ENCODE results near the gene YTHDF1. TPM values are rescaled to one million over a fixed set of nuclear protein-coding genes. Genes with fewer than 3 reads are reported as not detected.
A peak's percentile ranks its signal among the peaks of the same experiment; 100 is the strongest.

Gene YTHDF1
- total and polyA plus RNA-seq, 2 donors (not counting 1 experiment from before 2014, with no cell fraction given), result 25.3 to 40.5 TPM

GRCh38 chr20:63175038-63175895 lies 40.7 kb downstream of the YTHDF1 start:
- ChIA-PET POLR2A (no interaction called here), CTCF (no interaction called here)
- H3K4me3 ChIP-seq (ENCODE audit: control extremely low read depth in 1 of 5, extremely low read depth in 1 of 5, insufficient read depth in 1 of 5, low read depth in 2 of 5, low read length in 4 of 5), result no peak overlapping the region
- Mint-ChIP-seq H3K27ac (no peak overlapping the region), H3K4me1 (peaks cover 14% of the 10 kb centered on the region), H3K9me3 (ENCODE audit: insufficient read depth) (no peaks in the 10 kb centered on the region), H3K27me3 (peaks cover 25% of the 10 kb centered on the region), H3K4me3 (no peak overlapping the region)
- peaks cover 0 to 9% (median 0%) of the 10 kb centered on the region in 3 donors for H3K9me3 ChIP-seq (ENCODE audit: control extremely low read depth in 1 of 3, control insufficient read depth in 2 of 3, insufficient read depth in 1 of 3, low read length in 2 of 3)
- H3K27ac ChIP-seq (ENCODE audit: low read length in 2 of 2), result no peak overlapping the region
- WGBS (ENCODE audit: insufficient coverage), result 5% methylated on average over 59 of the region's 77 CpGs
- H3K4me2 ChIP-seq (replicated peaks; ENCODE audit: low read depth, low read length, poor library complexity, severe bottlenecking), result peak overlapping the region; percentile 53
- intact Hi-C loops (cut with micrococcal nuclease), result no loop called here
- peaks cover 25 to 48% of the 10 kb centered on the region in 2 donors for H3K4me1 ChIP-seq (ENCODE audit: control insufficient read depth in 2 of 2, insufficient read depth in 2 of 2, low read length in 2 of 2)
- H3K27me3 ChIP-seq (replicated peaks in 1 of 4; ENCODE audit: control extremely low read depth in 1 of 4, control insufficient read depth in 3 of 4, insufficient read depth in 4 of 4, low read length in 3 of 4), result peaks cover 0 to 67% (median 30%) of the 10 kb centered on the region in 4 experiments
- H3K79me2 ChIP-seq (ENCODE audit: control insufficient read depth, insufficient read depth, low read length), result no peaks in the 10 kb centered on the region
- TF ChIP-seq EZH2 (IDR thresholded peaks at IDR 0.05; ENCODE audit: borderline replicate concordance, insufficient read depth, low read depth, low read length, poor library complexity, severe bottlenecking) (no peak), CTCF (IDR thresholded peaks at IDR 0.05) (no peak)
- no peak overlapping the region for H3K9ac ChIP-seq (ENCODE audit: low read length)
- no peak overlapping the region for H2AFZ ChIP-seq (ENCODE audit: insufficient read depth, low read depth, low read length, poor library complexity, severe bottlenecking)
- ATAC-seq (ENCODE audit: low read depth) (no peak), DNase-seq (no peak)
- no peaks in the 10 kb centered on the region for H4K20me1 ChIP-seq (ENCODE audit: control insufficient read depth, insufficient read depth, low read length, poor library complexity, severe bottlenecking)
- H3K36me3 ChIP-seq (replicated peaks in 1 of 2; ENCODE audit: control extremely low read depth in 1 of 2, control insufficient read depth in 1 of 2, extremely low read depth in 1 of 2, insufficient read depth in 2 of 2, low read length in 1 of 2), result no peaks in the 10 kb centered on the region
